HL-60 (cell line): ENCODE measurements around the gene ATXN2L.

ENCODE experiments used
- TF ChIP-seq, protein P1 (sequence below): IDR thresholded peaks from one replicate; pipeline ENCODE4 v1.5.1; 2011; ENCODE audit warnings: low read length, control low read depth, inconsistent platforms; ENCODE audit not compliant: insufficient read depth
- TF ChIP-seq, protein P2 (sequence below): IDR thresholded peaks from 2 replicates; pipeline ENCODE4 v1.6.1; 2012; ENCODE audit warnings: low read depth; ENCODE audit not compliant: insufficient replicate concordance

- TF ChIP-seq, protein P1, sequence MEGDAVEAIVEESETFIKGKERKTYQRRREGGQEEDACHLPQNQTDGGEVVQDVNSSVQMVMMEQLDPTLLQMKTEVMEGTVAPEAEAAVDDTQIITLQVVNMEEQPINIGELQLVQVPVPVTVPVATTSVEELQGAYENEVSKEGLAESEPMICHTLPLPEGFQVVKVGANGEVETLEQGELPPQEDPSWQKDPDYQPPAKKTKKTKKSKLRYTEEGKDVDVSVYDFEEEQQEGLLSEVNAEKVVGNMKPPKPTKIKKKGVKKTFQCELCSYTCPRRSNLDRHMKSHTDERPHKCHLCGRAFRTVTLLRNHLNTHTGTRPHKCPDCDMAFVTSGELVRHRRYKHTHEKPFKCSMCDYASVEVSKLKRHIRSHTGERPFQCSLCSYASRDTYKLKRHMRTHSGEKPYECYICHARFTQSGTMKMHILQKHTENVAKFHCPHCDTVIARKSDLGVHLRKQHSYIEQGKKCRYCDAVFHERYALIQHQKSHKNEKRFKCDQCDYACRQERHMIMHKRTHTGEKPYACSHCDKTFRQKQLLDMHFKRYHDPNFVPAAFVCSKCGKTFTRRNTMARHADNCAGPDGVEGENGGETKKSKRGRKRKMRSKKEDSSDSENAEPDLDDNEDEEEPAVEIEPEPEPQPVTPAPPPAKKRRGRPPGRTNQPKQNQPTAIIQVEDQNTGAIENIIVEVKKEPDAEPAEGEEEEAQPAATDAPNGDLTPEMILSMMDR, result peak; percentile 68
- TF ChIP-seq, protein P2, sequence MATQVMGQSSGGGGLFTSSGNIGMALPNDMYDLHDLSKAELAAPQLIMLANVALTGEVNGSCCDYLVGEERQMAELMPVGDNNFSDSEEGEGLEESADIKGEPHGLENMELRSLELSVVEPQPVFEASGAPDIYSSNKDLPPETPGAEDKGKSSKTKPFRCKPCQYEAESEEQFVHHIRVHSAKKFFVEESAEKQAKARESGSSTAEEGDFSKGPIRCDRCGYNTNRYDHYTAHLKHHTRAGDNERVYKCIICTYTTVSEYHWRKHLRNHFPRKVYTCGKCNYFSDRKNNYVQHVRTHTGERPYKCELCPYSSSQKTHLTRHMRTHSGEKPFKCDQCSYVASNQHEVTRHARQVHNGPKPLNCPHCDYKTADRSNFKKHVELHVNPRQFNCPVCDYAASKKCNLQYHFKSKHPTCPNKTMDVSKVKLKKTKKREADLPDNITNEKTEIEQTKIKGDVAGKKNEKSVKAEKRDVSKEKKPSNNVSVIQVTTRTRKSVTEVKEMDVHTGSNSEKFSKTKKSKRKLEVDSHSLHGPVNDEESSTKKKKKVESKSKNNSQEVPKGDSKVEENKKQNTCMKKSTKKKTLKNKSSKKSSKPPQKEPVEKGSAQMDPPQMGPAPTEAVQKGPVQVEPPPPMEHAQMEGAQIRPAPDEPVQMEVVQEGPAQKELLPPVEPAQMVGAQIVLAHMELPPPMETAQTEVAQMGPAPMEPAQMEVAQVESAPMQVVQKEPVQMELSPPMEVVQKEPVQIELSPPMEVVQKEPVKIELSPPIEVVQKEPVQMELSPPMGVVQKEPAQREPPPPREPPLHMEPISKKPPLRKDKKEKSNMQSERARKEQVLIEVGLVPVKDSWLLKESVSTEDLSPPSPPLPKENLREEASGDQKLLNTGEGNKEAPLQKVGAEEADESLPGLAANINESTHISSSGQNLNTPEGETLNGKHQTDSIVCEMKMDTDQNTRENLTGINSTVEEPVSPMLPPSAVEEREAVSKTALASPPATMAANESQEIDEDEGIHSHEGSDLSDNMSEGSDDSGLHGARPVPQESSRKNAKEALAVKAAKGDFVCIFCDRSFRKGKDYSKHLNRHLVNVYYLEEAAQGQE, result peak; percentile 61
Observed at GRCh38 chr16:28846080-28846932, 23.5 kb downstream of the ATXN2L start, which contains the start of gene TUFM.
